SK-N-SH (cell line): Measurements from ENCODE around the gene CHAT.

Experiments used
- GABPA ChIP-seq: IDR thresholded peaks from 2 replicates; pipeline ENCODE4 v1.4.0; 2012; ENCODE audit warnings: low read depth, mild to moderate bottlenecking
- TF ChIP-seq, protein P1 (sequence below): IDR thresholded peaks from 2 replicates; pipeline ENCODE4 v1.4.0; 2012; ENCODE audit warnings: low read depth, borderline replicate concordance
- TF ChIP-seq, protein P2 (sequence below): fragments of 200-600 bp; sonication (generic); IDR thresholded peaks from 2 replicates; pipeline ENCODE4 v1.6.1; 2017; ENCODE audit warnings: antibody characterized with exemption, mild to moderate bottlenecking, moderate library complexity
- TF ChIP-seq, protein P3 (sequence below): IDR thresholded peaks from 2 replicates; pipeline ENCODE4 v1.4.0; 2012; ENCODE audit warnings: low read depth

DNA sequence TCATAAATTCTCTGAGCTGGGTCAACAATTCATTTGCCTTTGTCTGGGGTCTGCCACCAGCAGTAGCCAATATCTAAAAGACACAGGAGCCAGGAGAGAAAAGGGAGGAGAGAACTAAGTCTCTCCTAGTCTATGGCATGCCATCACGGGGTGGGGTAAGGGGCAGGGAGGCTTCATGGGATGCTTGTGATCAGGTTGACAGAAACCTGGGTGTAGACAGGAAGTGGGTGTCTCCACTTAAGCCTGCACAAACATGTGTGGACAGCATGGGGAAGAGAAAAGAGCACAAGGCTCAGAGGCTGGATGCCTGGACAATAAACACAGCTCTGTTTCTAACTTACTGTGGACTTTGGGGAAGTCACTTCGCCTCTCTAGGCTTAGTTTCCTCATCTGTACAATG, 54.2 kb downstream of the CHAT start:
- TF ChIP-seq, protein P1, sequence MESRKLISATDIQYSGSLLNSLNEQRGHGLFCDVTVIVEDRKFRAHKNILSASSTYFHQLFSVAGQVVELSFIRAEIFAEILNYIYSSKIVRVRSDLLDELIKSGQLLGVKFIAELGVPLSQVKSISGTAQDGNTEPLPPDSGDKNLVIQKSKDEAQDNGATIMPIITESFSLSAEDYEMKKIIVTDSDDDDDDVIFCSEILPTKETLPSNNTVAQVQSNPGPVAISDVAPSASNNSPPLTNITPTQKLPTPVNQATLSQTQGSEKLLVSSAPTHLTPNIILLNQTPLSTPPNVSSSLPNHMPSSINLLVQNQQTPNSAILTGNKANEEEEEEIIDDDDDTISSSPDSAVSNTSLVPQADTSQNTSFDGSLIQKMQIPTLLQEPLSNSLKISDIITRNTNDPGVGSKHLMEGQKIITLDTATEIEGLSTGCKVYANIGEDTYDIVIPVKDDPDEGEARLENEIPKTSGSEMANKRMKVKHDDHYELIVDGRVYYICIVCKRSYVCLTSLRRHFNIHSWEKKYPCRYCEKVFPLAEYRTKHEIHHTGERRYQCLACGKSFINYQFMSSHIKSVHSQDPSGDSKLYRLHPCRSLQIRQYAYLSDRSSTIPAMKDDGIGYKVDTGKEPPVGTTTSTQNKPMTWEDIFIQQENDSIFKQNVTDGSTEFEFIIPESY: no peak
- TF ChIP-seq, protein P2, sequence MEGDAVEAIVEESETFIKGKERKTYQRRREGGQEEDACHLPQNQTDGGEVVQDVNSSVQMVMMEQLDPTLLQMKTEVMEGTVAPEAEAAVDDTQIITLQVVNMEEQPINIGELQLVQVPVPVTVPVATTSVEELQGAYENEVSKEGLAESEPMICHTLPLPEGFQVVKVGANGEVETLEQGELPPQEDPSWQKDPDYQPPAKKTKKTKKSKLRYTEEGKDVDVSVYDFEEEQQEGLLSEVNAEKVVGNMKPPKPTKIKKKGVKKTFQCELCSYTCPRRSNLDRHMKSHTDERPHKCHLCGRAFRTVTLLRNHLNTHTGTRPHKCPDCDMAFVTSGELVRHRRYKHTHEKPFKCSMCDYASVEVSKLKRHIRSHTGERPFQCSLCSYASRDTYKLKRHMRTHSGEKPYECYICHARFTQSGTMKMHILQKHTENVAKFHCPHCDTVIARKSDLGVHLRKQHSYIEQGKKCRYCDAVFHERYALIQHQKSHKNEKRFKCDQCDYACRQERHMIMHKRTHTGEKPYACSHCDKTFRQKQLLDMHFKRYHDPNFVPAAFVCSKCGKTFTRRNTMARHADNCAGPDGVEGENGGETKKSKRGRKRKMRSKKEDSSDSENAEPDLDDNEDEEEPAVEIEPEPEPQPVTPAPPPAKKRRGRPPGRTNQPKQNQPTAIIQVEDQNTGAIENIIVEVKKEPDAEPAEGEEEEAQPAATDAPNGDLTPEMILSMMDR: no peak
- TF ChIP-seq GABPA: no peak
- TF ChIP-seq, protein P3, sequence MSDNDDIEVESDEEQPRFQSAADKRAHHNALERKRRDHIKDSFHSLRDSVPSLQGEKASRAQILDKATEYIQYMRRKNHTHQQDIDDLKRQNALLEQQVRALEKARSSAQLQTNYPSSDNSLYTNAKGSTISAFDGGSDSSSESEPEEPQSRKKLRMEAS: no peak
